Measurements from ENCODE around the gene YIPF5. TPM values are rescaled to one million over a fixed set of nuclear protein-coding genes. Genes with fewer than 3 reads are reported as not detected.

Gene YIPF5
- polyA plus RNA-seq, 4 donors: 57.5 to 90.6 (median 70.4) TPM

- DNase-seq (ENCODE audit: low read depth in 4 of 4, low spot score in 3 of 4): no peak
Observed at GRCh38 chr5:144130306-144130705, 40.2 kb downstream of the YIPF5 start.

- DNase-seq (ENCODE audit: low read depth in 4 of 4, low spot score in 3 of 4): no peak
Observed at GRCh38 chr5:144128844-144129243, 41.6 kb downstream of the YIPF5 start.

GRCh38 chr5:144126707-144127106 is 43.8 kb downstream of the YIPF5 start:
- DNase-seq (ENCODE audit: low read depth in 4 of 4, low spot score in 3 of 4): no peak

GRCh38 chr5:144125163-144125726 is 45.2 kb downstream of the YIPF5 start:
- no peak for DNase-seq (ENCODE audit: low read depth in 4 of 4, low spot score in 3 of 4)

- DNase-seq (ENCODE audit: low read depth in 4 of 4, low spot score in 3 of 4): no peak
Observed at GRCh38 chr5:144122641-144123040, 47.8 kb downstream of the YIPF5 start.

GRCh38 chr5:144122081-144122480 is 48.4 kb downstream of the YIPF5 start:
- DNase-seq (ENCODE audit: low read depth in 4 of 4, low spot score in 3 of 4): no peak

- DNase-seq (ENCODE audit: low read depth in 4 of 4, low spot score in 3 of 4): no peak
Observed at GRCh38 chr5:144121577-144121976, 48.9 kb downstream of the YIPF5 start.

GRCh38 chr5:144120661-144121180 is 49.7 kb downstream of the YIPF5 start:
- DNase-seq (ENCODE audit: low read depth in 4 of 4, low spot score in 3 of 4): no peak

- DNase-seq (ENCODE audit: low read depth in 4 of 4, low spot score in 3 of 4): no peak
Observed at GRCh38 chr5:144117412-144117811, 53.0 kb downstream of the YIPF5 start.

- no peak for DNase-seq (ENCODE audit: low read depth in 4 of 4, low spot score in 3 of 4)
Observed at GRCh38 chr5:144114571-144114970, 55.9 kb downstream of the YIPF5 start.

Other genes starting within 250 kb of the YIPF5 start
- 1 to 10 TPM in 3 of 4 donors, under 1 TPM in 1; 0.60 to 2.8 (median 2.4) TPM for gene KCTD16, start 214 bp upstream of the YIPF5 start, polyA plus RNA-seq (ENCODE audit: insufficient read length in 4 of 4)